GM13976 (cell line): Measurements from ENCODE around the gene BRD1.

Experiments used
- DNase-seq: peaks from one replicate; pipeline ENCODE4 v3.0.0; 2012; ENCODE audit warnings: low spot score
- in situ Hi-C: fragments of 300-500 bp; cut with MboI; formaldehyde crosslinking; loops from one replicate; pipeline ENCODE4 v1.12.0; 2022; ENCODE audit warnings: low sequenced_read_pairs, mixed read lengths, inconsistent platforms; ENCODE audit not compliant: unreplicated experiment
- TF ChIP-seq, protein P1 (sequence below): IDR thresholded peaks from 2 replicates; pipeline ENCODE4 v1.5.1; 2012; ENCODE audit warnings: borderline replicate concordance, mild to moderate bottlenecking; ENCODE audit not compliant: insufficient read depth; ENCODE audit errors: extremely low read depth, missing control alignments, control extremely low read depth

BRD1 gene

DNA sequence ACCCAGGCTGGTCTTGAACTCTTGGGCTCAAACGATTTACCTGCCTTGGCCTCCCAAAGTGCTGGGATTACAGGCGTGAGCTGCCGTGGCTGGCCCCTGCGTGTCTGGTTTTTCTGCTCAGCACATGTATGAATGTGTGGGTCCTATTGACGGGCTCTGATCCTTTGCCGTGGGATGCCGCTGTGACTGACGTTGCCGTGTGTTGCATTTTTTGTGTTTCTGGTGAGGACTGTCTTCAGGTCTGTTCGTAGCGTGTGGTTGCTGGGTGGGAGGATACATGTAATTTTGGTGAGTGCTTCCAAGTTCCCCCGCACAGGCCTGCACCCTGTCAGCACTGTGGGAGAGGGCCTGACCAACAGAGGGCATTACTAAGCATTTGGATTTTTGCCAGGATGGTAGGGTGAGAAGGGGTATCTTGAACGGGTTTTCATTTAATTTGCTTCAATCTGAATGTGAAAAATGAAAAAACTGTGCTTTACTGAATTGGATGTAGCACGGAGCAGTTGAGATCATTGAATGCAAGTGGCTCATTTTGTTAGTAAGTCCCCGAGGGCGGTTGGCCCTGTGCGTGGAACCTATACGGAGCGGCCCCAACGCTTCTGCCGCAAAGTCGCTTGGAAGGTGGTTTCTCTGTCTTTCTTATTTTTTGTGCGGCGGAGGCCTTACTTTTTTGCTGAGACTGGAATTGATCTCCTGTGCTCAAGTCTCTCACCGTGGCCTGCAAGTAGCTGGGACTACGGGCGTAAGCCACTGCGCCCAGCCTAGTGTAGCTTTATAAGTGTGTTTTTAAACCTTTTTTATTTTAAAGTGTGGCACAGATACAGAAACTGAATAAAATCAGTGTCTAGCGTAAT lies 34.2 kb upstream of the BRD1 start:
- DNase-seq: no peak
- in situ Hi-C loops: no loop called here
- TF ChIP-seq, protein P1, sequence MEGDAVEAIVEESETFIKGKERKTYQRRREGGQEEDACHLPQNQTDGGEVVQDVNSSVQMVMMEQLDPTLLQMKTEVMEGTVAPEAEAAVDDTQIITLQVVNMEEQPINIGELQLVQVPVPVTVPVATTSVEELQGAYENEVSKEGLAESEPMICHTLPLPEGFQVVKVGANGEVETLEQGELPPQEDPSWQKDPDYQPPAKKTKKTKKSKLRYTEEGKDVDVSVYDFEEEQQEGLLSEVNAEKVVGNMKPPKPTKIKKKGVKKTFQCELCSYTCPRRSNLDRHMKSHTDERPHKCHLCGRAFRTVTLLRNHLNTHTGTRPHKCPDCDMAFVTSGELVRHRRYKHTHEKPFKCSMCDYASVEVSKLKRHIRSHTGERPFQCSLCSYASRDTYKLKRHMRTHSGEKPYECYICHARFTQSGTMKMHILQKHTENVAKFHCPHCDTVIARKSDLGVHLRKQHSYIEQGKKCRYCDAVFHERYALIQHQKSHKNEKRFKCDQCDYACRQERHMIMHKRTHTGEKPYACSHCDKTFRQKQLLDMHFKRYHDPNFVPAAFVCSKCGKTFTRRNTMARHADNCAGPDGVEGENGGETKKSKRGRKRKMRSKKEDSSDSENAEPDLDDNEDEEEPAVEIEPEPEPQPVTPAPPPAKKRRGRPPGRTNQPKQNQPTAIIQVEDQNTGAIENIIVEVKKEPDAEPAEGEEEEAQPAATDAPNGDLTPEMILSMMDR: no peak

DNA sequence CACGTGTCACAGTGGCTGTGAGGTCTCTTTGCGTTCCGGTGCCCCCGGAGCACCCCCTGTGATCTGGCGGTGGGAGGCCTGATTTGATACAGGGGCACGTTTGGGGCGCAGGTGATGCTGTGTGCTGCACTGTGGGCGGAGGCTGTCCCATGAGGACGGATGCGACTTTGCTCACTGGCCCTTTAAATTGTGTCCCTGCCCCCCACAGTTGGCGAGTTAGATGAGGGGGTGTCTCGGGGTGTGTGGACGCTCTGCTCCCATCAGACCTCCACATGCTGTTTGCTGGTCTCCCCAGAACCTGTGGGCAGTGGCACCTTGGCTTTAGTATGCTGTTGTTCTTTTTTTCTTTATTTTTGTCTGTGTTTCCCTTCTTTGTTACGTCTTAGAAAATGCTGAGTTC lies 31.2 kb upstream of the BRD1 start:
- in situ Hi-C loops: no loop called here
- DNase-seq: no peak
- TF ChIP-seq, protein P1: no peak

DNA sequence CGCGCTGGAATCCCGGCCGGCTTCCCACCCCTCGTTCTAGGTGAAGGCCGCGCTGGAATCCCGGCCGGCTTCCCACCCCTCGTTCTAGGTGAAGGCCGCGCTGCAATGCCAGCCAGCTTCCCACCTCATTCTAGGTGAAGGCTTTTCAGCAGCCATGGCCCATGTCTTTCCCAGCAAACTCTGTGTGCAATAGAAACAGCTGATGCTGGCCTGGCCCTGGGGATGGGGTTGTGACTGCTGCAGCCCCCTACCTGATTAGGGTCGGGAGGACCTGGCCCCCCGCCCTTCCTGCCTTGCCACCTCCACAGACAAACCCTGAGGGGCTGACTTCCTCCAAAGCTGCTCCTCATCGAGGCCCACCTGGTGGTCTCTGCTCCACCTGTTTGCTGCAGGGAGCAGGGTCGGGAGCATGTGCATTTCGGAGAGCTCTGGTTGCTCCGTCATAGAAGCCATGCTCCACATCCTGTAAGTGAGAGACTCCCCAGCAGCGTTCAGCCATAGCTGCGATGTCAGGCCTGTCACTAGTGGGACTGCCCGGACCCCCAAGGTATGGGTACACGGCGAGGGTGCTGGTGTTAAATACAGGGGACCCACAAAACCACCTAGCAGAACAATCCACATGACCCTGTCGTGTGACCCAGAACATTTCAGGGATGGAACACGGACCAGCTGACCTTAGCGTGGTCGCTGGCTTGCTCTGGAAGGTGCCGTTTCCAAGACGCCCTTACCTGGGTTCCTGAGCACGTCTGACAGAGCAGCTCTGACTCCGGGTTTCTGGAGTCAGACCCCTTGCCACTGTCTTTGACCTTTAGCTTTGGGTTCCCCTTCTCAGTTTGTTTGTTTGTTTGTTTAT lies 29.3 kb upstream of the BRD1 start:
- no peak for DNase-seq
- in situ Hi-C loops: no loop called here
- TF ChIP-seq, protein P1: no peak

DNA sequence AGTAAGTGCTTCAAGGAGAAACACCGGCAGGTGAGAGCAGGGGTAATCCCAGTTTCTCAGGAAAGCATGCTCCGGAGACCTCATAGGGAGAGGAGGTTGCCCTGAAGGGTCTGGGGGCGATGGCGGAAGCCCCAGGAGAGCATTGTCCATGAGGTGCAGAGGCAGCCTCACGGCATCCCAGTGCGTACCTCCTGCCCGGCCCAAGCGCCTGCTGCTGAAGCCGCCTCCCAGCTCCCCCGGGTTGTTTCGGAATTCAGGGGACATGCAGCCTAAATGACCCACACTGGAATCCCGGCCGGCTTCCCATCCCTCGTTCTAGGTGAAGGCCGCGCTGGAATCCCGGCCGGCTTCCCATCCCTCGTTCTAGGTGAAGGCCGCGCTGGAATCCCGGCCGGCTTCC lies 28.7 kb upstream of the BRD1 start:
- in situ Hi-C loops: no loop called here
- DNase-seq: no peak
- TF ChIP-seq, protein P1: no peak

DNA sequence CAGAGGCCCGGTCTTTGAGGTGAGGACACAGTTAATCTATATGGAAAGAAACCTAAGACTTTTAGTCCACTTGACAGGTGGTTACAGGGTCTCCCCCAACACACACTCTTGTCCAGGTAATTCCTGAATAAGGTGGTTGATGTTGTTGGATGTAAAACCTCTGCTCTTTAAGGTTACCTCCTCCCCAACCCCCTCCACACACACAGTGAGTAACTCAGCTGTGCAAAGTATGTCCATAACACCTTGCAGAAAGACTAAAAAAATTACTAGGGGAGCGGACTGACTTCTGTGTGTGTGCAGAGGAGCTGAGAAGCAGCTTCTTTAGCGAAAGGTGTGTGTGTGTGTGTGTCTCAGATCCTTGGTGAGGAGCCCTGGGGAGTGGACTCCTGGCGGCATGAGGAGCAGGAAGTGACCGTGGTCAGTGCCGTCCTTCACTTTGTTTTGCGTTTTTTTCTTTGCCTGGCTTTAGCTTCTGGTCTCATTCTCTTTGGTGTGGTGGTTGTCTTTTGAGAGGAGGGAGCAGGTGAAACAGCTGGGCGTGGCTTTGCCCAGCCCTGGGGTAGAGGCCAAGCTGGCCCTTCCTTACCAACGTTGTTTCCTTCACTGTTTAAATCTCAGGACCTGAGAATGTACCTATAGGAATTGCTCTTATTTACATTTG lies 27.7 kb upstream of the BRD1 start:
- TF ChIP-seq, protein P1: no peak
- DNase-seq: no peak
- in situ Hi-C loops: no loop called here
